ENCODE data around the gene C5orf24.

GRCh38 chr5:134845852-134846640, at the start of gene C5orf24:
- no peak for TF ChIP-seq EZH2 (IDR thresholded peaks at IDR 0.05)
- peak; percentile 96 for TF ChIP-seq POLR2AphosphoS5 (IDR thresholded peaks at IDR 0.05; ENCODE audit: borderline replicate concordance, low read depth, low read length)

All from SK-N-MC (cell line).